Thyroid gland (tissue), 4 donors: Measurements from ENCODE around the gene PARVB.

Experiments
- POLR2A ChIP-seq, 2 donors: fragments of 450-650 bp; IDR thresholded peaks; one replicate each; pipeline ENCODE4 v1.6.1; 2017; ENCODE audit warnings: antibody characterized with exemption in 2 of 2, mild to moderate bottlenecking in 2 of 2, moderate library complexity in 1 of 2
- TF ChIP-seq, protein P1 (sequence below), 6 experiments: fragments of 200-600 bp in 3 of 6; fragments of 450-650 bp in 3 of 6; sonication (generic) in 3 of 6; IDR thresholded peaks; one replicate each; pipeline ENCODE4 v1.5.1; 2016 to 2019; ENCODE audit warnings: antibody characterized with exemption in 6 of 6, mild to moderate bottlenecking in 2 of 6, inconsistent platforms in 1 of 6, moderate library complexity in 1 of 6

GRCh38 chr22:43999378-43999777 is 24.7 kb upstream of the PARVB start:
- TF ChIP-seq, protein P1, sequence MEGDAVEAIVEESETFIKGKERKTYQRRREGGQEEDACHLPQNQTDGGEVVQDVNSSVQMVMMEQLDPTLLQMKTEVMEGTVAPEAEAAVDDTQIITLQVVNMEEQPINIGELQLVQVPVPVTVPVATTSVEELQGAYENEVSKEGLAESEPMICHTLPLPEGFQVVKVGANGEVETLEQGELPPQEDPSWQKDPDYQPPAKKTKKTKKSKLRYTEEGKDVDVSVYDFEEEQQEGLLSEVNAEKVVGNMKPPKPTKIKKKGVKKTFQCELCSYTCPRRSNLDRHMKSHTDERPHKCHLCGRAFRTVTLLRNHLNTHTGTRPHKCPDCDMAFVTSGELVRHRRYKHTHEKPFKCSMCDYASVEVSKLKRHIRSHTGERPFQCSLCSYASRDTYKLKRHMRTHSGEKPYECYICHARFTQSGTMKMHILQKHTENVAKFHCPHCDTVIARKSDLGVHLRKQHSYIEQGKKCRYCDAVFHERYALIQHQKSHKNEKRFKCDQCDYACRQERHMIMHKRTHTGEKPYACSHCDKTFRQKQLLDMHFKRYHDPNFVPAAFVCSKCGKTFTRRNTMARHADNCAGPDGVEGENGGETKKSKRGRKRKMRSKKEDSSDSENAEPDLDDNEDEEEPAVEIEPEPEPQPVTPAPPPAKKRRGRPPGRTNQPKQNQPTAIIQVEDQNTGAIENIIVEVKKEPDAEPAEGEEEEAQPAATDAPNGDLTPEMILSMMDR (IDR thresholded peaks at IDR 0.05), result no peak
- TF ChIP-seq POLR2A (IDR thresholded peaks at IDR 0.05), result no peak
